K562 (cell line): ENCODE data around the gene IQCN. TPM values are rescaled to one million over a fixed set of nuclear protein-coding genes. Genes with fewer than 3 reads are reported as not detected.

ENCODE experiments used
- BRF1 ChIP-seq: IDR thresholded peaks from 3 replicates; pipeline ENCODE4 v1.6.1; 2011; ENCODE audit warnings: borderline replicate concordance, mild to moderate bottlenecking; ENCODE audit not compliant: insufficient read length; ENCODE audit errors: extremely low read depth
- DPF2 ChIP-seq: fragments of 450-650 bp; IDR thresholded peaks from 2 replicates; pipeline ENCODE4 v1.6.1; 2016
- HDAC8 ChIP-seq: fragments of 450-650 bp; IDR thresholded peaks from 2 replicates; pipeline ENCODE4 v1.6.1; 2016; ENCODE audit warnings: mild to moderate bottlenecking, missing genetic modification characterization, moderate library complexity, missing compliant biosample characterization
- HMGN3 ChIP-seq: IDR thresholded peaks from 2 replicates; pipeline ENCODE4 v1.6.1; 2011; ENCODE audit warnings: borderline replicate concordance, low read depth, mild to moderate bottlenecking, mixed read lengths, low read length; ENCODE audit not compliant: insufficient read length; ENCODE audit errors: extremely low read depth
- ILF3 ChIP-seq: fragments of 450-650 bp; IDR thresholded peaks from 2 replicates; pipeline ENCODE4 v1.6.1; 2018; ENCODE audit warnings: antibody characterized with exemption, mild to moderate bottlenecking, moderate library complexity, borderline replicate concordance
- JUN ChIP-seq, 2 experiments: sonication (generic) in 1 of 2; formaldehyde crosslinking in 1 of 2; IDR thresholded peaks; 2 replicates each; pipeline versions ENCODE4 v1.6.1 to v1.8.0; 2012 to 2022; ENCODE audit warnings: borderline replicate concordance in 2 of 2, mild to moderate bottlenecking in 2 of 2, improper control_type of control experiment in 1 of 2, low read depth in 1 of 2, low read length in 1 of 2, missing genetic modification reagents in 1 of 2
- MECOM ChIP-seq: fragments of 250-450 bp; sonication (Bioruptor Pico); IDR thresholded peaks from 2 replicates; pipeline ENCODE4 v1.8.0; 2022; ENCODE audit warnings: inconsistent platforms
- NR1H2 ChIP-seq: sonication (generic); formaldehyde crosslinking; IDR thresholded peaks from 2 replicates; pipeline ENCODE4 v1.4.0; 2020; ENCODE audit warnings: mild to moderate bottlenecking, missing genetic modification reagents
- NRF1 ChIP-seq, 2 experiments: fragments of 450-650 bp; IDR thresholded peaks in 1 of 2; conservative IDR thresholded peaks in 1 of 2; 2 replicates each; pipeline ENCODE4 v1.6.1; 2014; ENCODE audit warnings: mild to moderate bottlenecking in 2 of 2
- PPARD ChIP-seq: fragments of 250-450 bp; sonication (Bioruptor Pico); IDR thresholded peaks from 2 replicates; pipeline ENCODE4 v1.8.0; 2022; ENCODE audit warnings: inconsistent platforms, mild to moderate bottlenecking, moderate library complexity
- RBM17 ChIP-seq: fragments of 200-400 bp; formaldehyde crosslinking; IDR thresholded peaks from 2 replicates; pipeline ENCODE4 v1.6.1; 2017; ENCODE audit warnings: low read depth, mild to moderate bottlenecking, low read length, borderline replicate concordance
- SIN3B ChIP-seq: fragments of 450-650 bp; IDR thresholded peaks from 2 replicates; pipeline ENCODE4 v1.6.1; 2017; ENCODE audit warnings: low read depth, mild to moderate bottlenecking, moderate library complexity
- SMARCE1 ChIP-seq: fragments of 450-650 bp; IDR thresholded peaks from 2 replicates; pipeline ENCODE4 v1.7.1; 2016; ENCODE audit warnings: mild to moderate bottlenecking
- SP2 ChIP-seq: IDR thresholded peaks from 2 replicates; pipeline ENCODE4 v1.6.1; 2011; ENCODE audit warnings: mild to moderate bottlenecking, low read depth, low read length, moderate library complexity; ENCODE audit not compliant: poor library complexity, severe bottlenecking; ENCODE audit errors: extremely low read depth
- ZKSCAN8 ChIP-seq: fragments of 200-800 bp; sonication (Bioruptor generic); IDR thresholded peaks from 2 replicates; pipeline ENCODE4 v1.6.1; 2016; ENCODE audit warnings: missing genetic modification characterization, missing compliant biosample characterization
- ZNF174 ChIP-seq: fragments of 250-450 bp; sonication (Bioruptor Pico); IDR thresholded peaks from 2 replicates; pipeline ENCODE4 v1.4.0; 2020; ENCODE audit warnings: mild to moderate bottlenecking
- ZNF79 ChIP-seq: fragments of 250-450 bp; sonication (Bioruptor Pico); IDR thresholded peaks from 2 replicates; pipeline ENCODE4 v1.4.0; 2020; ENCODE audit warnings: low read depth, mild to moderate bottlenecking, moderate library complexity
- polyA plus RNA-seq, 8 experiments: library from polyadenylated mRNA; depleted of rRNA in 4 of 8; stranded (reverse) in 5 of 8; unstranded in 3 of 8; fragments of >200 nt; fragmentation: Nextera tagmentation in 2 of 8; fragmentation: Illumina TruSeq in 1 of 8; extraction: Ambion mirVana in 2 of 8; extraction: Trizol in 1 of 8; gene quantifications; 2 replicates each; pipeline versions ENCODE4 v1.2.1 to v1.2.3, GENCODE V29; 2011 to 2014; ENCODE audit warnings: inconsistent platforms in 1 of 8, missing spikeins in 1 of 8
- total RNA-seq, 7 experiments: library from RNA; depleted of rRNA in 6 of 7; stranded (reverse); fragments of >200 nt in 6 of 7; fragmentation: Illumina TruSeq in 2 of 7; extraction: Trizol in 2 of 7; gene quantifications; 2 replicates each; pipeline versions ENCODE4 v1.2.1 to v1.2.3, GENCODE V29; 2011 to 2021; ENCODE audit warnings: low replicate concordance in 1 of 7
- TF ChIP-seq, protein P1 (sequence below): fragments of 450-650 bp; formaldehyde crosslinking; IDR thresholded peaks from 2 replicates; pipeline ENCODE4 v1.4.0; 2022; ENCODE audit warnings: missing genetic modification characterization
- TF ChIP-seq, protein P2 (sequence below): IDR thresholded peaks from 2 replicates; pipeline ENCODE4 v1.6.1; 2012; ENCODE audit warnings: low read depth, low read length, improper control_type of control experiment, borderline replicate concordance
- TF ChIP-seq, protein P3 (sequence below): fragments of 250-450 bp; sonication (Bioruptor Pico); IDR thresholded peaks from 2 replicates; pipeline ENCODE4 v1.5.0; 2022; ENCODE audit warnings: mild to moderate bottlenecking
- TF ChIP-seq, protein P4 (sequence below): fragments of 450-650 bp; formaldehyde crosslinking; conservative IDR thresholded peaks from 2 replicates; pipeline ENCODE4 v1.4.0; 2022; ENCODE audit warnings: mild to moderate bottlenecking, missing genetic modification characterization

IQCN gene
- total and polyA plus RNA-seq, 9 of the 15 experiments (the other 6 are each of a cell fraction or from before 2014, with no cell fraction given) = 0.01 to 0.07 (median 0.04) TPM; not detected in 3

DNA sequence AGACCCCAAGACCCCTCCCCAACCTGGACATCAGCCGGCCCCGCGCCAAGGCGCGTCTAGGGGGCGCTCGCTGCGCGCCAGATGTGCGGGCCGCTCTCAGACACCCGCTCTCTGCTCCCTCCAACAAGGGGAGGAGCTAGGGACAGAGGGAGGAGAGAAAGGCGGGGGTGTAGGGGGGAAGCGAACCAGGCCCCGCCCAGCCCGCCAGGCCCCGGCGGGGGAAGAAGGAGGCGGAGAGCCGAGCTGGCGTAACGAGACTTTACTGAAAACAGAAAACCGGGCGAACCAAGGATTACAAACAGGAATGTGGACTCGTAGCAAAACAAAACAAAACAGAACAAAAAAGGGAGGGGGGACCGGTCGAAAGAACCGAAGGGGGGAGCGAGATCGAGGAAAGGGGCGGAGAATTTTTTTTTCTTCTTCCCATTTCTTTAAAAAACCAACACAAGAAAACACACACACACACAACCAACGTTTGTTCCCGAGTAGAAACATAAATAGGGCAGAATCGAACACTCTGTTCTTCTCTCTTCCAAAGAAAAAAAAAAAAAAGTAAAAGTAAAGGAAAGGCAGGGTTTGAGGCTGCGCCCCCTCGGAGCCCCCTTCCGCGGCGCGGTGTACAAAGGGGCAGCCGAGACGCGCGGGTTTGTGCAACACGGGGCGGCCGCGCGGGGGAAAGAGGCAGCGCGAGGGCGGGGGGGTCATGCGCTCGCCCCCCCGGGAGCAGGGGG lies 5.4 kb upstream of the IQCN start (continued):
- no peak for TF ChIP-seq ZNF79 (CRISPR knock-in tag)
- TF ChIP-seq MECOM (CRISPR knock-in tag) = no peak
- TF ChIP-seq JUN (IDR thresholded peaks at IDR 0.05; ENCODE audit: borderline replicate concordance, low read depth, low read length) = no peak
- no peak for TF ChIP-seq JUN (CRISPR knock-in tag; IDR thresholded peaks at IDR 0.05; ENCODE audit: borderline replicate concordance)
- TF ChIP-seq, protein P1, sequence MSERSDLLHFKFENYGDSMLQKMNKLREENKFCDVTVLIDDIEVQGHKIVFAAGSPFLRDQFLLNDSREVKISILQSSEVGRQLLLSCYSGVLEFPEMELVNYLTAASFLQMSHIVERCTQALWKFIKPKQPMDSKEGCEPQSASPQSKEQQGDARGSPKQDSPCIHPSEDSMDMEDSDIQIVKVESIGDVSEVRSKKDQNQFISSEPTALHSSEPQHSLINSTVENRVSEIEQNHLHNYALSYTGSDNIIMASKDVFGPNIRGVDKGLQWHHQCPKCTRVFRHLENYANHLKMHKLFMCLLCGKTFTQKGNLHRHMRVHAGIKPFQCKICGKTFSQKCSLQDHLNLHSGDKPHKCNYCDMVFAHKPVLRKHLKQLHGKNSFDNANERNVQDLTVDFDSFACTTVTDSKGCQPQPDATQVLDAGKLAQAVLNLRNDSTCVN = no peak
- TF ChIP-seq PPARD (CRISPR knock-in tag) = no peak
- no peak; a peak in 2 of 4 replicates for TF ChIP-seq NRF1 (conservative IDR thresholded peaks at IDR 0.05 in 1 of 2, IDR thresholded peaks at IDR 0.05 in 1 of 2)
- TF ChIP-seq, protein P2, sequence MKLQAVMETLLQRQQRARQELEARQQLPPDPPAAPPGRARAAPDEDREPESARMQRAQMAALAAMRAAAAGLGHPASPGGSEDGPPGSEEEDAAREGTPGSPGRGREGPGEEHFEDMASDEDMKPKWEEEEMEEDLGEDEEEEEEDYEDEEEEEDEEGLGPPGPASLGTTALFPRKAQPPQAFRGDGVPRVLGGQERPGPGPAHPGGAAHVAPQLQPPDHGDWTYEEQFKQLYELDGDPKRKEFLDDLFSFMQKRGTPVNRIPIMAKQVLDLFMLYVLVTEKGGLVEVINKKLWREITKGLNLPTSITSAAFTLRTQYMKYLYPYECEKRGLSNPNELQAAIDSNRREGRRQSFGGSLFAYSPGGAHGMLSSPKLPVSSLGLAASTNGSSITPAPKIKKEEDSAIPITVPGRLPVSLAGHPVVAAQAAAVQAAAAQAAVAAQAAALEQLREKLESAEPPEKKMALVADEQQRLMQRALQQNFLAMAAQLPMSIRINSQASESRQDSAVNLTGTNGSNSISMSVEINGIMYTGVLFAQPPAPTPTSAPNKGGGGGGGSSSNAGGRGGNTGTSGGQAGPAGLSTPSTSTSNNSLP = no peak
- peak; percentile 73 for TF ChIP-seq DPF2
- TF ChIP-seq SMARCE1 = peak; percentile 55; the same call in 1 of the 2 replicates
- TF ChIP-seq NR1H2 = no peak
- peak; percentile 89 for TF ChIP-seq HMGN3
- TF ChIP-seq, protein P3, sequence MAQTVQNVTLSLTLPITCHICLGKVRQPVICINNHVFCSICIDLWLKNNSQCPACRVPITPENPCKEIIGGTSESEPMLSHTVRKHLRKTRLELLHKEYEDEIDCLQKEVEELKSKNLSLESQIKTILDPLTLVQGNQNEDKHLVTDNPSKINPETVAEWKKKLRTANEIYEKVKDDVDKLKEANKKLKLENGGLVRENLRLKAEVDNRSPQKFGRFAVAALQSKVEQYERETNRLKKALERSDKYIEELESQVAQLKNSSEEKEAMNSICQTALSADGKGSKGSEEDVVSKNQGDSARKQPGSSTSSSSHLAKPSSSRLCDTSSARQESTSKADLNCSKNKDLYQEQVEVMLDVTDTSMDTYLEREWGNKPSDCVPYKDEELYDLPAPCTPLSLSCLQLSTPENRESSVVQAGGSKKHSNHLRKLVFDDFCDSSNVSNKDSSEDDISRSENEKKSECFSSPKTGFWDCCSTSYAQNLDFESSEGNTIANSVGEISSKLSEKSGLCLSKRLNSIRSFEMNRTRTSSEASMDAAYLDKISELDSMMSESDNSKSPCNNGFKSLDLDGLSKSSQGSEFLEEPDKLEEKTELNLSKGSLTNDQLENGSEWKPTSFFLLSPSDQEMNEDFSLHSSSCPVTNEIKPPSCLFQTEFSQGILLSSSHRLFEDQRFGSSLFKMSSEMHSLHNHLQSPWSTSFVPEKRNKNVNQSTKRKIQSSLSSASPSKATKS (CRISPR knock-in tag) = no peak
- TF ChIP-seq BRF1 = no peak
- TF ChIP-seq RBM17 = no peak
- TF ChIP-seq SP2 = peak; percentile 33
- no peak for TF ChIP-seq HDAC8 (tag)
- peak; percentile 48; the same call in 1 of the 2 replicates for TF ChIP-seq SIN3B
- TF ChIP-seq ZKSCAN8 = no peak
- no peak for TF ChIP-seq ILF3
- TF ChIP-seq, protein P4, sequence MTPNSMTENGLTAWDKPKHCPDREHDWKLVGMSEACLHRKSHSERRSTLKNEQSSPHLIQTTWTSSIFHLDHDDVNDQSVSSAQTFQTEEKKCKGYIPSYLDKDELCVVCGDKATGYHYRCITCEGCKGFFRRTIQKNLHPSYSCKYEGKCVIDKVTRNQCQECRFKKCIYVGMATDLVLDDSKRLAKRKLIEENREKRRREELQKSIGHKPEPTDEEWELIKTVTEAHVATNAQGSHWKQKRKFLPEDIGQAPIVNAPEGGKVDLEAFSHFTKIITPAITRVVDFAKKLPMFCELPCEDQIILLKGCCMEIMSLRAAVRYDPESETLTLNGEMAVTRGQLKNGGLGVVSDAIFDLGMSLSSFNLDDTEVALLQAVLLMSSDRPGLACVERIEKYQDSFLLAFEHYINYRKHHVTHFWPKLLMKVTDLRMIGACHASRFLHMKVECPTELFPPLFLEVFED (CRISPR knock-in tag) = no peak; the same call in 1 of the 2 replicates
- TF ChIP-seq ZNF174 = no peak
